ENCODE data around the gene VAMP1.
"Not testable (repeated sequence)": the region's sequence is repeated elsewhere in the genome, so short reads cannot be mapped to it uniquely, and the experiment has no call there.

VAMP1 gene

DNA sequence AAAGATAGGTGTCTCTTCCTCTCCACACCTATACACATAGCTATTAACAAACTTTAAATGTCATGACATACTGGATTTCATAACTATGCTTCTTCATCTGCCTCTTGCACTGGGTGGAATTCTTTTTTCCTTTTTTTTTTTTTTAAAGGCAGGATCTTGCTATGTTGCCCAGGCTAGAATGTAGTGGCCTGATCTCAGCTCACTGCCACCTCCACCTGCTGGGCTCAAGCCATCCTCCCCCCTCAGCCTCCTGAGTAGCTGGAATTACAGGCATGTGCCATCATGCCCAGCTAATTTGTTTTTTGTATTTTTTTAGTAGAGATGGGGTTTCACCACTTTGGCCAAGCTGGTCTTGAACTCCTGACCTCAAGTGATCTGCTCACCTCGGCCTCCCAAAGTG is 17.8 kb upstream of the VAMP1 start:
- Histone ChIP-seq H3K36me3 (ENCODE audit: control insufficient read depth, insufficient read depth, low read length) (peaks cover 2% of the 10 kb centered on the region), H3K27me3 (replicated peaks; ENCODE audit: control insufficient read depth, insufficient read depth, low read length) (no peaks in the 10 kb centered on the region), H3K4me3 (replicated peaks; ENCODE audit: low read depth, low read length) (no peak overlapping the region)
- no peak for DNase-seq (ENCODE audit: extremely low read depth, insufficient read length)
- TF ChIP-seq, protein P1, sequence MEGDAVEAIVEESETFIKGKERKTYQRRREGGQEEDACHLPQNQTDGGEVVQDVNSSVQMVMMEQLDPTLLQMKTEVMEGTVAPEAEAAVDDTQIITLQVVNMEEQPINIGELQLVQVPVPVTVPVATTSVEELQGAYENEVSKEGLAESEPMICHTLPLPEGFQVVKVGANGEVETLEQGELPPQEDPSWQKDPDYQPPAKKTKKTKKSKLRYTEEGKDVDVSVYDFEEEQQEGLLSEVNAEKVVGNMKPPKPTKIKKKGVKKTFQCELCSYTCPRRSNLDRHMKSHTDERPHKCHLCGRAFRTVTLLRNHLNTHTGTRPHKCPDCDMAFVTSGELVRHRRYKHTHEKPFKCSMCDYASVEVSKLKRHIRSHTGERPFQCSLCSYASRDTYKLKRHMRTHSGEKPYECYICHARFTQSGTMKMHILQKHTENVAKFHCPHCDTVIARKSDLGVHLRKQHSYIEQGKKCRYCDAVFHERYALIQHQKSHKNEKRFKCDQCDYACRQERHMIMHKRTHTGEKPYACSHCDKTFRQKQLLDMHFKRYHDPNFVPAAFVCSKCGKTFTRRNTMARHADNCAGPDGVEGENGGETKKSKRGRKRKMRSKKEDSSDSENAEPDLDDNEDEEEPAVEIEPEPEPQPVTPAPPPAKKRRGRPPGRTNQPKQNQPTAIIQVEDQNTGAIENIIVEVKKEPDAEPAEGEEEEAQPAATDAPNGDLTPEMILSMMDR (IDR thresholded peaks at IDR 0.05; ENCODE audit: insufficient read depth, low read length, poor library complexity, severe bottlenecking) = no peak

GRCh38 chr12:6478416-6478815 is 7.9 kb upstream of the VAMP1 start:
- TF ChIP-seq, protein P1 (IDR thresholded peaks at IDR 0.05; ENCODE audit: insufficient read depth, low read length, poor library complexity, severe bottlenecking) = no peak
- no peak for DNase-seq (ENCODE audit: extremely low read depth, insufficient read length)
- H3K27me3 ChIP-seq (replicated peaks; ENCODE audit: control insufficient read depth, insufficient read depth, low read length) = no peaks in the 10 kb centered on the region
- H3K36me3 ChIP-seq (ENCODE audit: control insufficient read depth, insufficient read depth, low read length) = no peaks in the 10 kb centered on the region
- H3K4me3 ChIP-seq (replicated peaks; ENCODE audit: low read depth, low read length) = no peak overlapping the region

DNA sequence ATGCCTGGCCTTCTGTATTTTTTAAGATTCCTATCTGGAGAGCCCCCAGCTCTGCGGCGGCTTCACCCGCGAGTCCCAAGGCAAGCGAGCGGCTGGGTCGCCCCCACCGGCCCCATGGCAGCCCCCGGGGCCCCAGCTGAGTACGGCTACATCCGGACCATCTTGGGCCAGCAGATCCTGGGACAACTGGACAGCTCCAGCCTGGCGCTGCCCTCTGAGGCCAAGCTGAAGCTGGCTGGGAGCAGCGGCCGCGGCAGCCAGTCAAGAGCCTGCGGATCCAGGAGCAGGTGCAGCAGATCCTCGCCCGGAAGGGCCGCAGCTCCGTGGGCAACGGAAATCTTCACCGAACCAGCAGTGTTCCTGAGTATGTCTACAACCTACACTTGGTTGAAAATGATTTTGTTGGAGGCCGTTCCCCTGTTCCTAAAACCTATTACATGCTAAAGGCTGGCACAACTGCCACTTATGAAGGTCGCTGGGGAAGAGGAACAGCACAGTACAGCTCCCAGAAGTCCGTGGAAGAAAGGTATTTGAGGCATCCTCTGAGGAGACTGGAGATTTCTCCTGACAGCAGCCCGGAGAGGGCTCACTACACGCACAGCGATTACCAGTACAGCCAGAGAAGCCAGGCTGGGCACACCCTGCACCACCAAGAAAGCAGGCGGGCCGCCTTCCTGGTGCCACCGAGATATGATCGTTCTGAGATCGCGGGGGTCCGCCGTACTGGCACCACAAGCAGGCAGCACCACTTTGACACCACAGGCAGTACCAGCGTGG is 7.3 kb upstream of the VAMP1 start:
- H3K27me3 ChIP-seq (replicated peaks; ENCODE audit: control insufficient read depth, insufficient read depth, low read length); H3K4me3 ChIP-seq (replicated peaks; ENCODE audit: low read depth, low read length); H3K36me3 ChIP-seq (ENCODE audit: control insufficient read depth, insufficient read depth, low read length); DNase-seq (ENCODE audit: extremely low read depth, insufficient read length): not testable (repeated sequence)

- no peak for DNase-seq (ENCODE audit: extremely low read depth, insufficient read length)
- Histone ChIP-seq H3K36me3 (ENCODE audit: control insufficient read depth, insufficient read depth, low read length) (no peaks in the 10 kb centered on the region), H3K4me3 (replicated peaks; ENCODE audit: low read depth, low read length) (no peak overlapping the region), H3K27me3 (replicated peaks; ENCODE audit: control insufficient read depth, insufficient read depth, low read length) (no peaks in the 10 kb centered on the region)
- TF ChIP-seq, protein P1 (IDR thresholded peaks at IDR 0.05; ENCODE audit: insufficient read depth, low read length, poor library complexity, severe bottlenecking) = no peak
Measured at GRCh38 chr12:6476489-6476888, 6.0 kb upstream of the VAMP1 start.

DNA sequence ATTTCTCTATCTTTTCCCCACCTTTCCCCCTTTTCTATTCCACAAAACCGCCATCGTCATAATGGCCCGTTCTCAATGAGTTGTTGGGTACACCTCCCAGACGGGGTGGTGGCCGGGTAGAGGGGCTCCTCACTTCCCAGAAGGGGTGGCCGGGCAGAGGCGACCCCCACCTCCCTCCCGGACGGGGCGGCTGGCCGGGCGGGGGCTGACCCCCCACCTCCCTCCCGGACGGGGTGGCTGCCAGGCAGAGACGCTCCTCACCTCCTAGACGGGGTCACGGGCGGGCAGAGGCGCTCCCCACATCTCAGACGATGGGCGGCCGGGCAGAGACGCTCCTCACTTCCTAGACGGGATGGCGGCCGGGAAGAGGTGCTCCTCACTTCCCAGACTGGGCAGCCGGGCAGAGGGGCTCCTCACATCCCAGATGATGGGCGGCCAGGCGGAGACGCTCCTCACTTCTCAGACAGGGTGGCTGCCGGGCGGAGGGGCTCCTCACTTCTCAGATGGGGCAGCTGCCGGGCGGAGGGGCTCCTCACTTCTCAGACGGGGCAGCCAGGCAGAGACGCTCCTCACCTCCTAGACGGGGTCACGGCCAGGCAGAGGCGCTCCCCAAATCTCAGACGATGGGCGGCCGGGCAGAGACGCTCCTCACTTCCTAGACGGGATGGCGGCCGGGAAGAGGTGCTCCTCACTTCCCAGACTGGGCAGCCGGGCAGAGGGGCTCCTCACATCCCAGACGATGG is 4.9 kb upstream of the VAMP1 start:
- not testable (repeated sequence) for H3K36me3 ChIP-seq (ENCODE audit: control insufficient read depth, insufficient read depth, low read length); H3K4me3 ChIP-seq (replicated peaks; ENCODE audit: low read depth, low read length); H3K27me3 ChIP-seq (replicated peaks; ENCODE audit: control insufficient read depth, insufficient read depth, low read length); DNase-seq (ENCODE audit: extremely low read depth, insufficient read length)

GRCh38 chr12:6472491-6472890 is 2.0 kb upstream of the VAMP1 start:
- TF ChIP-seq, protein P1 (IDR thresholded peaks at IDR 0.05; ENCODE audit: insufficient read depth, low read length, poor library complexity, severe bottlenecking) = no peak

More at GRCh38 chr12:6472491-6472890, 2.0 kb upstream of the VAMP1 start:
- Histone ChIP-seq H3K27me3 (replicated peaks; ENCODE audit: control insufficient read depth, insufficient read depth, low read length) (no peaks in the 10 kb centered on the region), H3K36me3 (ENCODE audit: control insufficient read depth, insufficient read depth, low read length) (no peaks in the 10 kb centered on the region; the same call in 1 of the 2 replicates), H3K4me3 (replicated peaks; ENCODE audit: low read depth, low read length) (no peak overlapping the region)
- no peak for DNase-seq (ENCODE audit: extremely low read depth, insufficient read length)

All from GM06990 (cell line).